Right ventricle myocardium inferior (tissue), 1 donor: Measurements from ENCODE around the gene TLK2. TPM values are rescaled to one million over a fixed set of nuclear protein-coding genes. Genes with fewer than 3 reads are reported as not detected.
"Not testable (repeated sequence)": the region's sequence is repeated elsewhere in the genome, so short reads cannot be mapped to it uniquely, and the experiment has no call there.

ENCODE experiments used
- ATAC-seq: fragments of 200-7000 bp; cut with Tn5 transposase; one replicate; pipeline ENCODE4 v1.9.1; 2020; ENCODE audit warnings: mild to moderate bottlenecking, moderate library complexity
- DNase-seq: peaks from one replicate; pipeline ENCODE4 v3.0.0; 2021; ENCODE audit errors: missing footprints
- intact Hi-C: fragments of 100-400 bp; cut with DNase I; formaldehyde crosslinking; loops from one replicate; pipeline ENCODE4 v1.11.0; 2022
- total RNA-seq: library from RNA; stranded (reverse); fragmentation: NEBNext Ultra II Directional; extraction: Animal tissue kit (Norgen Biotek cat#: 25700); gene quantifications from one replicate; pipeline ENCODE4 v1.2.1, GENCODE V29; 2021
- donor health status: DM: no; HTN: yes; CAD: no; lungs with severe emphysema.

TLK2 gene
- total RNA-seq, 1 donor from 2014 or later, result 29.1 TPM

- DNase-seq (no peak), ATAC-seq (peak; percentile 26)
- intact Hi-C loops, result no loop called here
These were observed 109.5 kb downstream of the TLK2 start for GRCh38 chr17:62588109-62588508.

- intact Hi-C loops, result no loop called here
- ATAC-seq, result peak; percentile 71
- DNase-seq, result no peak
These were observed 112.7 kb downstream of the TLK2 start for GRCh38 chr17:62591333-62591732.

GRCh38 chr17:62591822-62592221 lies 113.2 kb downstream of the TLK2 start:
- ATAC-seq, DNase-seq, intact Hi-C loops: not testable (repeated sequence)

- ATAC-seq (no peak), DNase-seq (no peak)
- intact Hi-C loops, result no loop called here
These were observed 113.9 kb downstream of the TLK2 start for GRCh38 chr17:62592341-62593099.

GRCh38 chr17:62595484-62595883 lies 116.9 kb downstream of the TLK2 start:
- no peak for DNase-seq
- intact Hi-C loops, result no loop called here
- ATAC-seq, result no peak

GRCh38 chr17:62596662-62597061 lies 118.0 kb downstream of the TLK2 start:
- intact Hi-C loops, result no loop called here
- DNase-seq (no peak), ATAC-seq (no peak)

- DNase-seq, result no peak
- no peak for ATAC-seq
- intact Hi-C loops, result no loop called here
These were observed 118.5 kb downstream of the TLK2 start for GRCh38 chr17:62597150-62597549.

- intact Hi-C loops, result no loop called here
- DNase-seq, result no peak
- peak; percentile 63 for ATAC-seq
These were observed 119.3 kb downstream of the TLK2 start for GRCh38 chr17:62597920-62598319.

GRCh38 chr17:62599964-62600657 lies 121.5 kb downstream of the TLK2 start:
- DNase-seq, result no peak
- intact Hi-C loops, result no loop called here
- ATAC-seq, result no peak

GRCh38 chr17:62600805-62601204 lies 122.2 kb downstream of the TLK2 start:
- DNase-seq (no peak), ATAC-seq (no peak)
- intact Hi-C loops, result no loop called here

- no peak for DNase-seq
- intact Hi-C loops, result no loop called here
- ATAC-seq, result peak; percentile 59
These were observed 122.8 kb downstream of the TLK2 start for GRCh38 chr17:62601471-62601870.

- intact Hi-C loops, DNase-seq, ATAC-seq: not testable (repeated sequence)
These were observed 125.2 kb downstream of the TLK2 start for GRCh38 chr17:62603783-62604182.

- no peak for ATAC-seq
- no peak for DNase-seq
- intact Hi-C loops, result no loop called here
These were observed 127.0 kb downstream of the TLK2 start for GRCh38 chr17:62605588-62605987.

GRCh38 chr17:62611292-62611691 lies 132.7 kb downstream of the TLK2 start:
- no peak for DNase-seq
- ATAC-seq, result no peak
- intact Hi-C loops, result no loop called here

- ATAC-seq (no peak), DNase-seq (no peak)
- intact Hi-C loops, result no loop called here
These were observed 133.1 kb downstream of the TLK2 start for GRCh38 chr17:62611728-62612127.

GRCh38 chr17:62612289-62612688 lies 133.7 kb downstream of the TLK2 start:
- ATAC-seq, result peak; percentile 89
- intact Hi-C loops, DNase-seq: not testable (repeated sequence)

- intact Hi-C loops, DNase-seq: not testable (repeated sequence)
- ATAC-seq, result peak; percentile 38
These were observed 134.5 kb downstream of the TLK2 start for GRCh38 chr17:62613095-62613494.

- ATAC-seq (no peak), DNase-seq (no peak)
- intact Hi-C loops, result no loop called here
These were observed 135.5 kb downstream of the TLK2 start for GRCh38 chr17:62614142-62614541.

- DNase-seq, result no peak
- ATAC-seq, result no peak
- intact Hi-C loops, result no loop called here
These were observed 136.9 kb downstream of the TLK2 start for GRCh38 chr17:62615503-62615902.
